DND-41 (cell line): Measurements from ENCODE around the gene SMS.

Experiments
- CTCF ChIP-seq: IDR thresholded peaks from 2 replicates; pipeline ENCODE4 v1.5.1; 2012; ENCODE audit warnings: borderline replicate concordance, low read length, moderate library complexity, mild to moderate bottlenecking; ENCODE audit not compliant: poor library complexity, severe bottlenecking; ENCODE audit errors: extremely low read depth
- EZH2 ChIP-seq: IDR thresholded peaks from 3 replicates; pipeline ENCODE4 v1.6.1; 2012; ENCODE audit warnings: borderline replicate concordance, low read depth, mild to moderate bottlenecking, moderate library complexity, low read length, inconsistent platforms; ENCODE audit not compliant: severe bottlenecking

GRCh38 chrX:22039541-22039940 is 99.0 kb downstream of the SMS start:
- TF ChIP-seq EZH2, result no peak
- TF ChIP-seq CTCF, result no peak
